Thoracic aorta (tissue), 2 donors: Measurements from ENCODE around the gene PLA2G6. TPM values are rescaled to one million over a fixed set of nuclear protein-coding genes. Genes with fewer than 3 reads are reported as not detected.

Experiments used
- ATAC-seq: fragments of 150-250 bp; one replicate; pipeline ENCODE4 v1.8.0; 2017; ENCODE audit warnings: low read depth; ENCODE audit not compliant: insufficient number of reproducible peaks, low FRiP score
- DNase-seq: peaks from one replicate; pipeline ENCODE4 v3.0.0-alpha.2; 2020; ENCODE audit warnings: low spot score
- H3K27ac ChIP-seq, 2 donors: fragments of 200-600 bp; sonication (generic); 1 replicate in 1 of 2; 2 replicates in 1 of 2; pipeline ENCODE4 v1.5.1; 2016; ENCODE audit warnings: mild to moderate bottlenecking in 2 of 2, moderate library complexity in 2 of 2
- H3K27me3 ChIP-seq: fragments of 200-600 bp; sonication (generic); replicated peaks from 2 replicates; pipeline ENCODE4 v1.6.0; 2016; ENCODE audit warnings: mild to moderate bottlenecking; ENCODE audit not compliant: insufficient read depth
- H3K36me3 ChIP-seq: fragments of 200-600 bp; sonication (generic); one replicate; pipeline ENCODE4 v1.5.1; 2016
- H3K4me1 ChIP-seq, 2 donors: fragments of 200-600 bp; sonication (generic); 1 replicate in 1 of 2; 2 replicates in 1 of 2; pipeline versions ENCODE4 v1.5.1 to v1.6.0; 2016; ENCODE audit warnings: low read depth in 2 of 2, mild to moderate bottlenecking in 1 of 2; ENCODE audit not compliant: control insufficient read depth in 1 of 2
- H3K4me3 ChIP-seq: fragments of 200-600 bp; sonication (generic); 2 replicates; pipeline ENCODE4 v1.5.1; 2016; ENCODE audit warnings: mild to moderate bottlenecking
- H3K9me3 ChIP-seq: fragments of 200-600 bp; sonication (generic); 2 replicates; pipeline ENCODE4 v1.5.1; 2016
- CTCF ChIP-seq: fragments of 200-600 bp; sonication (generic); IDR thresholded peaks from one replicate; pipeline ENCODE4 v1.5.1; 2019; ENCODE audit warnings: antibody characterized with exemption
- total RNA-seq, 2 donors: library from RNA; depleted of rRNA; stranded (reverse); fragments of >200 nt; gene quantifications; one replicate each; pipeline versions ENCODE4 v1.1.0 to v1.2.3, GENCODE V29; 2016

PLA2G6 gene
- total RNA-seq, 2 donors from 2014 or later, result 27.4 to 50.4 TPM

- Histone ChIP-seq H3K27ac (peak overlapping the region; percentile 94 to 96), H3K27me3 (no peaks in the 10 kb centered on the region), H3K4me3 (no peak overlapping the region), H3K9me3 (no peaks in the 10 kb centered on the region), H3K4me1 (peaks cover 32 to 50% of the 10 kb centered on the region in 2 donors), H3K36me3 (peaks cover 21% of the 10 kb centered on the region)
- DNase-seq (no peak), ATAC-seq (no peak)
- TF ChIP-seq CTCF, result no peak
Measured at GRCh38 chr22:38066381-38067027, 115.1 kb downstream of the PLA2G6 start.

DNA sequence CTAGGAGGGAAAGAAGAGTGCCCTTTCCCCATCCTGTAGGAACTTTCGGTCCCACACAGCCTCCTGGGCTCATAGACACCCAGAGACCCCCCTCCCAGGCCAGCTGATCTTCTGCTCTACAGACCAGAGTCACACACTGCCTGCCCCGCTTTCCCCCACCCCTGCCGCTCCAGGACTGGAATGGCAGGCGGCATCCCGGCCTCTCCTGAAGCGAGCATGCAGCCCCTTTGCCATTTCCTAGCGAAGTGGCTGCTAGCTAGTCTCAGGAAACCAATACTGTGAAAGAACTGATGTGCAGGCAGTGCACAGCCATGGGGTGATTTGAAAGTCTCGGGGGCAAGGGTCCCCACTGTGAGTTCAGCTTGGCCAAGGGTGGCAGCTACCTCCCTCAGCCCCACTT, 116.1 kb downstream of the PLA2G6 start:
- no peak for ATAC-seq
- Histone ChIP-seq H3K36me3 (peaks cover 18% of the 10 kb centered on the region), H3K27me3 (no peaks in the 10 kb centered on the region), H3K4me1 (peaks cover 30 to 41% of the 10 kb centered on the region in 2 donors), H3K27ac (peak overlapping the region in 1 of 2 donors; percentile 94), H3K4me3 (no peak overlapping the region), H3K9me3 (no peaks in the 10 kb centered on the region)
- DNase-seq, result no peak
- no peak for TF ChIP-seq CTCF

- peak overlapping the region; percentile 50 to 55 for H3K27ac ChIP-seq
- H3K4me3 ChIP-seq, result no peak overlapping the region
- H3K27me3 ChIP-seq, result no peaks in the 10 kb centered on the region
- peaks cover 11 to 19% of the 10 kb centered on the region in 2 donors for H3K4me1 ChIP-seq
- peaks cover 22% of the 10 kb centered on the region for H3K36me3 ChIP-seq
- no peak for DNase-seq
- no peak for TF ChIP-seq CTCF
- ATAC-seq, result no peak
- H3K9me3 ChIP-seq, result no peaks in the 10 kb centered on the region
Measured at GRCh38 chr22:38062791-38063190, 118.8 kb downstream of the PLA2G6 start.

Other genes with a start within 250 kb of the PLA2G6 start
- gene C22orf23, start 228.2 kb downstream of the PLA2G6 start, total RNA-seq, result not detected
- gene POLR2F, start 228.1 kb downstream of the PLA2G6 start, total RNA-seq, result 10 to 100 TPM; 37.9 to 93.1 TPM
- gene SOX10, start 197.3 kb downstream of the PLA2G6 start, total RNA-seq, result under 1 TPM; 0.49 to 0.95 TPM
- 10 to 100 TPM; 33.9 to 56.2 TPM for gene PICK1, start 124.4 kb downstream of the PLA2G6 start, total RNA-seq
- 1 to 10 TPM; 1.2 to 1.5 TPM for gene SLC16A8, start 97.6 kb downstream of the PLA2G6 start, total RNA-seq
- gene BAIAP2L2, start 71.1 kb downstream of the PLA2G6 start, total RNA-seq, result 1 to 10 TPM in 1 of 2 donors, not detected in 1; 2.5 TPM
- 100 to 1,000 TPM in 1 of 2 donors, 10 to 100 TPM in 1; 97.6 to 111 TPM for gene MAFF, start 20.2 kb upstream of the PLA2G6 start, total RNA-seq
- 100 to 1,000 TPM; 134 to 254 TPM for gene TMEM184B, start 91.2 kb upstream of the PLA2G6 start, total RNA-seq
- gene CSNK1E, start 135.6 kb upstream of the PLA2G6 start, total RNA-seq, result 100 to 1,000 TPM in 1 of 2 donors, 10 to 100 TPM in 1; 98.1 to 140 TPM